HG03432 (cell line): Measurements from ENCODE around the gene NOTCH1.
A peak's percentile ranks its signal among the peaks of the same experiment; 100 is the strongest.

Source experiments
- ATAC-seq: cut with Tn5 transposase; IDR thresholded peaks from one replicate; pipeline ENCODE4 v1.9.1; 2021; ENCODE audit warnings: mild to moderate bottlenecking, moderate library complexity; ENCODE audit not compliant: unreplicated experiment

NOTCH1 gene

DNA sequence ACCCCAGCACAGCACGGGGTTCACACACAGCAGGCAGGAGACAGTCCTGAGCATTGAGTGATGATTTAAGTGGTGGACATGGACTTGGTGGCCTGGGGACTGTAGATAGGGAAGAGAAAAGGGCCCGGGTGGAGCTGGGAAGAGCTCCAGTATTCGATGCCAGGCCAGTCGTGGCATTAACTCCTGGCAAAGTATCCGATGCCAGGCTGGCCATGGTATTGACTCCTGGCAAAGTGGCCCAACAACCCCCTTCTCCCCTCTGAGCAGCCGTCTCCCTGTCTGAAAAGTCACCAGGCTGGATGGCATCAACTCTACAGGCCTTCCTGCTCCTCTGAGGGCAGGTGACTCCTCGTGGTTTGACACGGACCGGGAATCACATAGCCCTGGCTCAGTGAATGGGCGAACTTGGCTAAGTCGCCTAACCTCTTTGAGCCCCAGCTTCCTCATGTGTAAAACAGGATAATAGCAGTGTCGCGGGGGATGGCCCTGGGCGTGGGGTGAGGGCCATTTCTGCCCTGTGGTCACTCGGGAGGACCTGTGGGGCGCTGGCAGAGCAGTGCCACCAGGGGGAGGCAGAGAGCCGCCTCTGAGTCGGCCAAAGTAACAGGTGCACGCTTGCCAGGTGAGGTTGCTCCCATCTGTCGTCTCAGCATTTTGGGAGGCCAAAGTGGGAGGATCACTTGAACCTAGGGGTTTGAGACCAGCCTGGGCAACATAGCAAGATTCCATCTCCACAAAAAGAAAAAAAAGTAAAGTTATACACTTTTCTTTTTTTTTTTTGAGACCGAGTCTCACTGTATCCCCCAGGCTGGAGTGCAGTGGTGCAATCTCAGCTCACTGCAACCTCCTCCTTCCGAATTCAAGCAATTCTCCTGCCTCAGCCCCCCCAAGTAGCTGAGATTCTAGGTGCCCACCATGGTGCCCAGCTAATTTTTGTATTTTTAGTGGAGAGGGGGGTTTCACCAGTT is 57.3 kb downstream of the NOTCH1 start:
- ATAC-seq = no peak

DNA sequence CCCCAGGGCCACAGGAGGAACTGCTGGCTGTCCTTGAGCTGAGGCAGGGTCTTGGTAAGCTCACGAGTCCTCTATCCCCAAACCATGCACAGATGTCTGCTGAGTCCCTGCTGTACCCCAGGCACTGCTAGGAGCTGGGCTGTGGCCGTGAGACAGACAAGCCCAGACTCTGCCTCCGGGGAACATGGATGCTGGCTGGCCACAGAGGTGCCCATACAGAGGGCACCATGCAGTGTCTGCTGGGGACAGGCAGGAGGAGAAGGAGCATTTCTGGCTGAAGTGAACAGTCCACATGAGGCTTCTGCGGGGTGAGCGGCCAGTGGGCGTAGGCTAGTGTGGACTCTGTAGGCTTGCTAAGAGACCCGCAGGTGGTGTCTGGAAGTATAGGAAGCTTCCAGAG is 58.2 kb downstream of the NOTCH1 start:
- no peak for ATAC-seq

DNA sequence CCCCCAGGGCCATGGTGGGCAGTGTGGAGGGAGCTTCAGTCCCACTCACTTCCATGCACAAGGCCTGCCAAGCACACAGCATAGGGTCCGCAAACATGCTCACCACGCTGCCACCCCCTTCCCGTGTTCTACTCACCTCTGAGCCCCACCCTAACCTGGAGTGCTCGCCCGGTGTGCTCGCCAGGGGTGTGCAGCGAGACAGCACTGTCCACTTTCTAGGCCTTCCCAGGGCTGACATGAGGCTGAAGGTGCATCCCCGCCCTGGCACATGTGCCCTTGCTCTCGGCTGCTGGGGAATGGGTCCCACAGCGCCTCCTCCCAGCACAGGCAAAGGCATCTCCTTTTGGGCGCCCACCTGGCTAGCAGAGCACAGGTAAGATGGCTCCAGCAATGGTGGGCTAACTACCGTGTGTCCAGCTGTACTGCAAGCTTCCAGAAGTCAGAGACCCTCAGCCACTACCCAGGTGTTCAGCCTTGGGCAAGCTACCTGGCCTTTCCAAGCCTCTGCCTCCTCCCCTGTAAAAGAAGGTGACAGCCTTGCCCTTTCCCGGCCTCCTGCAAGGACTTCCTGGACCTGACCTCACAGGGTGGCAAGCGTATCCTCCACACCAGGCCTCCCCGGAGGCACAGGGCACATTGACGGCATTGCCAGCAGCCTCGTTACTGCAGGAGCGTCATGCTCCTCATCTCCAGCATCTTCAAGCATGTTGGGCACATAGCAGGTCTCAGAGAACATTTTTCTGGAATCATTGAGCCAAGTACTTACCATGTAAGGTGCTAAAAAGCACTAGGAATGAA is 58.8 kb downstream of the NOTCH1 start:
- ATAC-seq = no peak

DNA sequence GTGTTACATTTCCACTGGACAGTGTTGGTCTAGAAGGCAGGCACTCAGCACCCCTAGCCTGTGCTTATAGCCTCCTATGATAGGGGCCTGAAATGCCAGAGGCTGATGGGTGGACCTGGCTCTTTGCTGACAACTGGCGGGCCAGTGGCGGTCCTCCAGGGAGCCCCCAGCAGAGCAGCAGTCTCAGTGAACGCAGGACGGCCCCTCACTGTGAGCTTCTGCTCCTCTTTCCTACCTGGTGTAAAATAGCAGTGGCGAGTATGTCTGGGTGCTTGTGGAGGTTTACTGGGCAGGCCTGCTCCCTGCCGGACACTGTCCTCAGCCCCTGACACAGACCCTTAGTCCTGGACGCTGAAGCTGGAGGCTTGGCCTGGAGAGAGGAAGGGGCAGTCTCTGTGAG is 59.7 kb downstream of the NOTCH1 start:
- ATAC-seq = no peak

DNA sequence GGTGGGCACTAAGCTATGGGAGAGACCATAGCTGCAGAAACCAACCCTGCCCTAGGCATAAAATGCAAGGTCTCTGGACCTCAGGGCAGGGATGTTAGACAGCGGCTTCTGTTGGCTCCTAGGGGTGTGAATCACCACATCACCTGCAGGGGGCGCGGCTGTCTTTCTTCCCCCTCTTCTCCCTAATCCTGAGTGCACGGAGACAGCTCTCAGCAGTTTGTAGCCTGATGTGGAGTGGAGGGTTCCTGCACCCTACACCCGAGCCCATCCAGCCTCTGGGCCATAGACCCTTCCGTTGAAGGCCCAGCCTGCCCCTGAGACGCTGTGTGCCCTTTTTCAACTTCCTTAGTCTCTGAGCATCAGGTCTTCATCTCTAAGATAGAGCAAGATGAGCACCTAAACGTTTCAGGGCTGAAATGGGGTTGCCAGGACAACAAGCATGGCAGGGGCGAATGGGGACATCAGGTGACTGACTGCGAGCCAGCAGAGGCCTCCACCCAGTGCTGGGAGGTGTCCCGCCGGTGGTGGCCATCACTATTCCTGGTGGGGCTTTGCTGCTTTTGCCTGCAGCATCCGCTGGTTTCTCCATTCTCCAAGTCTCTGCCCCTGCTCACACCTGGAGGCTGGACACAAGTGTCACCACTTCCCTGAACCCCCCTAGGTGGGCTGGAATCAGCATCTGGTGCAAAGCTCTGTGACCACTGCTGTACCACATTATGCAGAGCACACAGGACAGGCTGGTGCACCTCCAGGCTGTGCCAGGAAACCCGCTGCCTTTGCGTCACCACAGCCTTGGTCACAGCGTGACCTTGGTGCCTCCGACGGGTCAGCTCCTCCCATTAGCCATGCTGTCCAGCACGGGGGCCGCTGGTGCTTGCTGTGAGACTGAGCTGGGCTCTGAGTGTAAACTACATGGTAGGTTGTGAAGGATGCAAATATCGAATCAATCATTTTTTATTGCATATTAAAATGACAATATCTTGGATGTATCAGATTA is 60.5 kb downstream of the NOTCH1 start:
- no peak for ATAC-seq

DNA sequence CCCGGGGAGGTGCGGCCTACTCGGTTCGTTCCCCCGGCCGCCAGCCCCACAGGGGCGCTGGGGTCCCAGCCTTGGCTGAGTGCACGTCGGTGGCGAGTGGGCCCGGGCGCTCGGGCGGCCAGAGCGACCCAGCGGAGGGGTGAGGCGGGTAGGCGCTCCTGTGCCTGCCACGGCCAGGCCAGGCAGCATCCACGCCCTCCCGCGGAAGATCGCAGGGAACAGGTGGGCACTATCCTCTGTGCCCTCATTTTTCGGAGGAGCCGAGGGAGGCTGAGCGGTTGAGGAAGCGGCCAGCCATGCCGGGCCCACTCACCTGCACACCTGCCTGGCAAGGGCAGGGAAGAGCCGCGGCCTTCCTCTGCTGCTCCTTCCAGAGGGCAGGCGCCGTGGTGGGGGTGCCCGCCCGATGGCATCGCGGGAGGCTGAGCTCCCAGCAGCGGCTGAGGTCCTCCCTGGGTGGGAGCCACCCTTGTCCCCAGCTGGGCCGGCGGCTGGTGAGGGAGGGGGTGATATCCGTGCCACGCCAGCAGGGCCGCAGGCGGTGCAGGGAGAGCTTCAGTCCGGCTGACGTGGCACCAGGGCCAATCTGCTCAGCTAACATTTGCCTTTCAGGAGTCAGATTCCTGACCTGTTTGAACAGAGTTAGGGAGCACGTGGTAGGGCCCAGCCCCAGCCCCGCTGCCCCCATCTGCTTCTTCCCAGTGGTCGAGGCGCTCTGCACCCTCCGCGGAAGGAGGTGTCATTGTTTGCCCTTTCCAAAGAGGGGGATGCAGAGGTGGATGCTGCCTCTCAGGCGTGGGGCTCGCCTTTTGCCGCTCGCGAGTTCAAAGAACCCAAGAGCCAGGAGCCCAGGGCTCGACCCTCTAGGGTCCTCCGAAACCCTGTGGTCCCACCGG is 61.4 kb downstream of the NOTCH1 start:
- ATAC-seq = no peak

DNA sequence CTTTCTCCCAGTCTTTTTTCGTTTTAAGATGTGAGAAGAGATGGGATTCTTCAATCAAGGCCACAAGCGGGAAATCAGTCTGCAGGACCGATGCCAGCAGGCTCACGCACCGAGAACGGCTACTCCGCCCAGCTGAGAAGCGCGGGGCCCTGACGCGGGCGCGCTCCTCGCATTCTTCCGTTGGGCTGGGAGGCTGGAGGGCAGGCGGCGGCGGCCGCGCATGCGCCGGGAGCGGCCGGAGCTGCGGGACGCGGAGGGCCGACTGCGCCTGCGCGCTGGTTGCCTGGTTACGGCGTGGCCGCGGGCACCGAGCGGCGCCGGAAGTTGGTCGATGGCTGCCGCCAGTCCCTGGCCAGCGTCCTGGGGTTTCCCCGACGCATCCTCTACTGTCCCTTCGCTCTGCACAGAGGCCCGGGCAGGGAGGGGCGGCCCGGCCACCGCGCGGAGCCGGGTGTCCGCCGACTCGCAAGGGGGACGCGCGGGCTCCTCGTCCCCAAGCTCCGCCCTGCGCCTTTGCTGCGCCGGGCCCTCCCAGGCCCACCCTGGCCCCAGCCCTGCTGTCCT is 62.2 kb downstream of the NOTCH1 start:
- ATAC-seq = peak; percentile 57

DNA sequence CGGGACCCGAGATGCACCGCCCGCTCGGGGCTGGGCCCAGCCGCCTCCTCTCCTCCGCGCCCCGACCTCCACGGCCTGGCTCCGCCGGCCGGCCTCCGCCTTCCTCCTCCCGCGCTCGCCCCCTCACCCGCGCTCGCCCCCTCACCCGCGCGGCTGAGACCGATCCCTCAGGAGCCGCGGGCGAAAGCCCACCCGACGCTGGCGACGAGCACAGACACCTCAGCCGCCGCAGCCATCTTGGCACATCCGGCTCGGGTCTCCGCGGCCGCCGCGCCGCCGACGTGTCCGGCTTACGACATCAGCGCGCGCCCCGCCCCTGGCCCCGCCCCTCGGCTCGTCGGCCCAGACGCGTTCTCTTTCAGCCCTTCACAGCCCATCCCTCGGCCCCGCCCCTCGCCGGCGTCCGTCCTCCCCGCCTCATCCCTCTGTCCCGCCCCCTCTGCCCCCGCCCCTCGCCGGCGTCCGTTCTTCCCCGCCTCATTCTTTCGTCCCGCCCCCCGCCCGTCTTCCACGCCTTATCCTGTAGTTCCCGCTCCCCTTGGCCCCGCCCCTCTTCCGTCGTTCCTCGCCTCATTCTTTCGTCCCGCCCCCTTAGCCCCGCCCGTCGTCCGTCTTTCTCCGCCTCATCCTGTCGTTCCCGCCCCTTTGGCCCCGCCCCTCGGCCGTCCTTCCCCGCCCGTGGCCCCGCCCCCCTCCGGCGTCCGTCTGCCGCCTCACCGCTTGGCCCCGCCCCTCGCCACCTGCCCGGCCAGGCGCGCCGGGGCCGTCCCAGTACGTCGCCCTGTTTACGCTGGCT is 62.9 kb downstream of the NOTCH1 start, which contains the start of gene SEC16A:
TSS of gene SEC16A (minus strand) at position 248 of the 796 bp plus-strand sequence. CDS start 5,425 bp downstream, outside the sequence.
- ATAC-seq = peak; percentile 64

DNA sequence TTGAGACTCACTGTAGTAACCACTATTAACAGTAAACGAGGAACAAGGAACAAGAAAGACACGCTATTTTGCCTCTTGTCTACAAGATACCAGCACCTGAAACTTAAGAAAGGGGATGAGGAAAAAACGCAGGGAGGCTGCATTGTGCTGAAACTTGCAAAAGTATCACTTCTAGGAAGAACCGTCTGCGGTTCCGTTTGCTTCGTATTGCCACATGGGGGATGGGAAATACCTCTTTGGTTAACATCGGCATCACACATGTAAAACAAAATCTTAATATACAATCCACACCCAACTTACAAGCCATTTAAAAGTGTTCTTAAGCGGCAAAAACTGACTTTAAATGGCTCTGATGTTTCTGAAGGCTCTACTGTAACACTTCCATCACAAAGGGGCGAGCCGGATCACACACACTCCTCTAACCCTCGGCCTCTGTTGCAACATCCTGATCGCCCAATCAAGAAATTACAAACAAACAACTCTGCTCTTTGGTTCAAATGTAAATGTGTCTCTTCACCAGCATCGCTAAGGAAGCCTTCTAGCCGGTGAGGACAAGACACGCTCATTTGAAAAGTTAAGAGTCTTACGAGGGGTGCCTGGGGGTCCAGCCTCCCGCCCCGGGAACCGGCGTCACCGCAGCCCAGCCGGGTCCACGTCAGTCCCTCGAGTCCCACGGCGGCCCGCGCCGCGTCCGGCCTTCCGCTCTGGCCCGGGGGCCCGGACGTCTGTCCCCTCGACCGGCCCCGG is 63.6 kb downstream of the NOTCH1 start:
- no peak for ATAC-seq

DNA sequence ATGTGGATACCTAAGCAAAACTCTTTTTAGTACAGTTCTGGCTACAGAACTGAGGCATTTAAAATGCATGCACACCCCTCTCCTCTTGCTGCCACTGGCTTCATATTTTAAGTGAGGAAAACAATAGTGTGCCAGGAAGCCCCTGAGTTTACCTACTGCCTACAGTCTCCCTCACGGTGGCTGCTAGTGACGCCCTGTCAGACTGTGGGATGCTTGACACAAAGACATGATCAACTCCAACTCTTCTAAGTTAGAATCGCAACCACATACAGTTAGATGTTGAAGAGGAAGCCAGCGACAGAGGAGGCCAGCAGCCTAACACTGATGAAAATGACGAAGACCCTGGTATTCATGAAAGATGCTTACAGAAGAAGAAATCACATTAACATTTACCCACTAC is 64.3 kb downstream of the NOTCH1 start:
- ATAC-seq = no peak

DNA sequence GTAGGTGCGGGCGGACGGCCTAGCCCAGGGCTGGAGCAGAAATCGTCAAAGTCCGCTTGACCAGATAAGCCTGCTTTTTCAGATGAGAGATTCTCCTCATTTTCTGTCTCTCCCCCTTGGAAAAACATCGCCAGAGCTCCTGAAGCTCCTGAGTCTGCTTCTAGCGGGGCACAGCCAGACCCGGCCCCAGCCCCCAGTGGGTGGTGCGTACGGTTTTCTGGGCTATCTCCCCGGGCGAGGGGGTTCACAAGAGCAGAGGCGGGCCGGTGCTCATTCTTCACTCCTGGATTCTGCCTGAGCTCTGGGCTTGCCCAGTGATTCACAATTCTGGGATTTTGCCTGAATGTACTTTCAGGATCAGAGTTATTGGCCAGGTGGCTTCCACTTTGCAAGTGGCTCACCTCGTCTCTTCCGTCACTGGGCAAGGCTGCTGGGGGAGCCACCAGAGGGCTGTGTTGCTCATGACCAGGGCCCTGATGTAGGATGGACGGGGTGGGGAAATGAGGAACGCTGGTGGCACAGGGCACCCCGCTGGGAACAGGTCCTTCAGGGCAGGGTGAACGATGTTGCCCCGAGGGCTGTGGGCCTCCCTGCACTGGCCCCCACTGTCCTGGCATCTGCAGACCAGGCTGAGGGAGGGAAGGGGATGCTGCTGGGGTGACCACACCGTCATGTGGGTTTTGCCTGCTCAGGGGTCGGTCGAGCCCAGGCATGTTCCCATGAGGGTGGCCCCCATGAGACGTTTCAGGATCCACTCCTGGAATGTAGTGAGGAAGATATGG is 69.3 kb downstream of the NOTCH1 start:
- no peak for ATAC-seq

DNA sequence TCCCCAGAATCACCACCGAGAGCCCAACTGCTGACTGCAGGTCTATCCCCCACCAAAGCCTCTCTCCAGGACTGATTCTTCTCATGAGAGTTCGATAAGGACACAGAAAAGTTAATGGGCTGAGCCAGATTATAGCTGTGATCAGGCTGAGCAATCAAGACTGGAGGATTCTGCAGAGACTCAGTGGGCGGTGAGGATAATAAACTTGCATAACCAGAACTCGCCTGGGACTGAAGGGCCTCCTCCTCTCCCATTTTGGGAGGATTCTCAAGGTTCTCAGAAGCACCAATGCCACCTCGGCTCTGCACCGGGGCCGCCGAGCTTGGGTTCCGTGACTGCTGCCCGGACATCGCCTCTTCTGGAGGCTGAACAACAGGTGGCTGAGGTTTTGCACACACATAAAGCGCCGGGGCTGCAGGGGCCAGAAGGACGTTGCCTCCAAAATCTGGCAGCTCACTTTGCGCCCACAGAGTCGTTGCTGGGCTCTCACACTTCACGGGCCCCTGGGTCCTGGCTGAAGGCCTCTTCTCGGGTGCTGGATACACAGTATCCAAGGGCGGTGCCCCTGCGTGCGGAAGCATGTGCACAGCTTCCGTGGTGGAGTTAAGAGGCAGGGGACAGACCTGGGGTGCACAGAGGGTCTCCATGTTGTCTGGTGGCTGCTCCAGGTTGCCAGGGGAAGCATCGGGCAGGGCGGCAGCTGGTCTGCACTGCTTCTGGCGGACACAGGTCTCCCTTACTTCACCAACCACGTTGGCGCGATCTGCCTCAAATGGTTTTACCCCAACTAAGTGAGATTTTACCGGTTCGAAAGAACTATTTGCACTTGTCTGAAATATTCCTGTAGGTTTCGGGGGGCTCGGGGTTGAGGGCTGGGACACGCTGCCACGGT is 70.6 kb downstream of the NOTCH1 start:
- no peak for ATAC-seq

DNA sequence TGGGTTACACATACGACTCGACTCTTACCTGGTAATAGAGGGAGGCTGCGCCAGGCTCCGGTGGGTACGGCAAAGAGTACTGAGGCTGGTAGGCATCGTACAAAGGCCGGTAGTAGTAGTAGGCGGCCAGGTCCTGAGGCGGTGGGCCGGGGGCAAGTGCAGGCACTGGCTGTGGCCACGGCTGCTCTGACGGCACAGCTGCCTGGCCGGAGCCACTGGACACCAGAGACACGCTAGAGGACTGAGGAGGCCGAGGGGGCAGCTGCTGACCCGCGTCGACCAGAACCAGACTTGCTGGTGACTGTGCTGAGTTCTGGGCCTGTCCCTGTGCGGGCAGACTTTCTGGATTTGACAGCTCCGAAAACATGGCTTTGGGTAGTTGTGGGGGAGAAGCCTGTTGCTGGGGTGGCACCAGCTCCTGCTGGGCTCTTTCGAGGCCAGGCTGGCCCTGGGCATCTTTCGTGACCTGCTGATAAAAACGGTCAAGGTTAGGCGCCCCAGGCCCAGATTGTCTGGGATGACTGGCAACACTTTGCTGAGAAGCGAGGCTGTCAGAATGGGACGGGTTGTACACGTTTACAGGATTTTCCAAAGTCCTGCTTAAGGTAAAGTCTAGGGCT is 71.7 kb downstream of the NOTCH1 start:
- no peak for ATAC-seq

DNA sequence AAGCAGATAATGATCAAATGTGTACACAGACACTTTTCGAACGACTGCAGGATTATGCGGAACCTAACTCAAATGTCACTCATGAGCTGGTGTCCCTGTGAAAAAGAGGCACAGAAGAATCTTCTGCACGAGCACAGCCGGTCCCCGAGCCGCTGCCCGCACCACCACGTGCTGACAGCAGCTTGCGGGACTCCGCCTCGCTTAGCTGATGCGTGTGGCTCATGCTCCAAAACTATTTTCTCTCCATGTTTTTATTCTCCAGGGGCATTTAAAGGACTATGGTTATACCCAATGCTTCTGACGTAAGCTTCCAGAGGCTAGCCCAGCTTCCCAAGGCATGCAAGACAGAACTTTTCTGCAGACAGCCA is 72.5 kb downstream of the NOTCH1 start:
- ATAC-seq = no peak

DNA sequence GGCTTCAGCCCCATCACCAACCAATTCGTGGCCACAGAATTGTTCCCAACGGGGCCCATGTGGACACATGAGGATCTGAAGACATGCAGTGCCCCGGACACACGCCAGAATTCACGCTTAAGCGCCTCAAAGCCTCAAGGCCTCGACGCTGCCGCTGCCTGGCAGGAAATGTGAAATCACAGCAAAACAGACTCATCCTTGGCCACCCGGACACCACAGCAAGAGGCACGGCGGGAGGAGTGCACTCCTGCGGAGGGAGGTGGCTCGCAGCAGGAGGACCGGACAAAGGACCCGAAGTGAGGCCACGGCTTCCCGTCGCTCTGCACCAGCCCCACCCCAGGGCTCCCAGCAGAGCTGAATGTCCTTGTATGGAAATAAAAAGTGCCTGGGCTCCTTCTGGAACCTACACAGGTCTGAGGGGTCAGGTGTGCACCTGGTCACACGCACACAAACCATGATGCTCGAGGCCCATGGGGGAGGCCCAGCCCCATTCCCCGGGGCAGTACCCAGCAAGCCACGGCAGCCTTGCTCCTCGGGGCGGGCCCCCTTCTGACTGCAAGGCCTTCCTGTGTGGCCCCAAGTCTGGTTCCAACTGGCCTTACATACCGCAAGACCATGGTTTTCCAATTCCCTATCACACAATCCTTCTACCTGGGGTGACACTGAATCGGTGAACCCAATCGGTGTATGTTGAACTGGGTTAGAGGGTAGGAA is 73.1 kb downstream of the NOTCH1 start:
- ATAC-seq = no peak
